GM12878 (cell line): ENCODE measurements around the gene CAPN3. TPM values are rescaled to one million over a fixed set of nuclear protein-coding genes. Genes with fewer than 3 reads are reported as not detected.

Experiments
- ATAC-seq: fragments of 200-7000 bp; cut with Tn5 transposase; 3 replicates; pipeline ENCODE4 v1.9.1; 2020; ENCODE audit warnings: mild to moderate bottlenecking, moderate library complexity
- BruUV-seq: library from RNA; stranded (reverse); fragments of 400-500 nt; replicated peaks from 2 replicates; lab custom pipeline; 2021; lab: Mats Ljungman, UMichigan
- CTCF ChIA-PET: fragments of 300-600 bp; sonication (Branson Sonifier 250); formaldehyde crosslinking; extraction: SDS; loops from one replicate; lab custom pipeline; 2021; ENCODE audit warnings: inconsistent platforms; lab: Yijun Ruan, JAX
- POLR2A ChIA-PET: fragments of 350-600 bp; formaldehyde crosslinking; extraction: SDS; loops from one replicate; lab custom pipeline; 2021; ENCODE audit warnings: inconsistent platforms; lab: Charles Lee
- RAD21 ChIA-PET: fragments of 300-600 bp; sonication (Branson Sonifier 250); formaldehyde crosslinking; loops from one replicate; lab custom pipeline; 2023; ENCODE audit warnings: antibody characterized with exemption; ENCODE audit not compliant: unreplicated experiment; lab: Charles Lee
- SMC1A ChIA-PET: fragments of 300-600 bp; sonication (Branson Sonifier 250); formaldehyde crosslinking; loops from one replicate; lab custom pipeline; 2023; ENCODE audit not compliant: unreplicated experiment, uncharacterized antibody; lab: Charles Lee
- DNase-seq: peaks from one replicate; pipeline ENCODE4 v3.0.0-alpha.2; 2011; ENCODE audit warnings: low read depth, low spot score
- FAIRE-seq: peaks from 3 replicates; lab custom pipeline; 2011; peaks lifted over from hg19 to GRCh38; lab: Jason Lieb, UNC
- H2AFZ ChIP-seq: 2 replicates; pipeline ENCODE4 v1.6.0; 2011; ENCODE audit warnings: low read depth, low read length, control low read depth; ENCODE audit not compliant: control insufficient read depth
- H3K27ac ChIP-seq: 2 replicates; pipeline ENCODE4 v1.5.1; 2011; ENCODE audit warnings: control low read depth; ENCODE audit not compliant: control insufficient read depth, insufficient read depth
- H3K27me3 ChIP-seq, 2 experiments: replicated peaks in 1 of 2; 2 replicates each; pipeline versions ENCODE4 v1.6.0 to v1.6.1; 2011; ENCODE audit warnings: low read length in 1 of 2; ENCODE audit not compliant: control insufficient read depth in 2 of 2, insufficient read depth in 2 of 2
- H3K36me3 ChIP-seq, 2 experiments: 2 replicates each; pipeline ENCODE4 v1.5.1; 2011; ENCODE audit warnings: low read length in 1 of 2; ENCODE audit not compliant: control insufficient read depth in 2 of 2, insufficient read depth in 2 of 2
- H3K4me1 ChIP-seq: 2 replicates; pipeline ENCODE4 v1.6.1; 2011; ENCODE audit warnings: mild to moderate bottlenecking, low read length, moderate library complexity, mixed read lengths; ENCODE audit not compliant: control insufficient read depth, insufficient read depth
- H3K4me2 ChIP-seq: 2 replicates; pipeline ENCODE4 v1.6.0; 2011; ENCODE audit warnings: control low read depth; ENCODE audit not compliant: control insufficient read depth, insufficient read depth
- H3K4me3 ChIP-seq: fragments of 200-600 bp; sonication (generic); 2 replicates; pipeline ENCODE4 v1.5.1; 2016
- H3K79me2 ChIP-seq: 2 replicates; pipeline ENCODE4 v1.6.0; 2011; ENCODE audit warnings: low read length; ENCODE audit not compliant: control insufficient read depth, insufficient read depth
- H3K9ac ChIP-seq: 2 replicates; pipeline ENCODE4 v1.8.0; 2011; ENCODE audit warnings: low read length, control low read depth, mixed read lengths; ENCODE audit not compliant: control insufficient read depth, insufficient read depth
- H3K9me3 ChIP-seq: replicated peaks from 3 replicates; pipeline ENCODE4 v1.5.1; 2011; ENCODE audit warnings: mild to moderate bottlenecking, low read length; ENCODE audit not compliant: control insufficient read depth, insufficient read depth
- H4K20me1 ChIP-seq: 2 replicates; pipeline ENCODE4 v1.6.0; 2011; ENCODE audit not compliant: control insufficient read depth, insufficient read depth
- CHD2 ChIP-seq: IDR thresholded peaks from 2 replicates; pipeline ENCODE4 v1.6.1; 2011; ENCODE audit warnings: low read depth, low read length, improper control_type of control experiment, borderline replicate concordance
- CREB1 ChIP-seq: IDR thresholded peaks from 2 replicates; pipeline ENCODE4 v1.6.1; 2012; ENCODE audit warnings: low read depth, mild to moderate bottlenecking, inconsistent platforms
- LARP7 ChIP-seq: fragments of 450-650 bp; IDR thresholded peaks from 2 replicates; pipeline ENCODE4 v1.6.1; 2017; ENCODE audit warnings: mild to moderate bottlenecking
- MEF2B ChIP-seq: fragments of 450-650 bp; IDR thresholded peaks from 2 replicates; pipeline ENCODE4 v1.6.1; 2018; ENCODE audit warnings: mild to moderate bottlenecking, moderate library complexity; ENCODE audit not compliant: partially characterized antibody, poor library complexity, severe bottlenecking
- PAX8 ChIP-seq: fragments of 450-650 bp; IDR thresholded peaks from 2 replicates; pipeline ENCODE4 v1.6.1; 2017; ENCODE audit warnings: mild to moderate bottlenecking, moderate library complexity
- SMAD5 ChIP-seq: IDR thresholded peaks from 2 replicates; pipeline ENCODE4 v1.6.1; 2016; ENCODE audit warnings: antibody characterized with exemption, low read depth
- SMARCA5 ChIP-seq: fragments of 450-650 bp; IDR thresholded peaks from 2 replicates; pipeline ENCODE4 v1.6.1; 2017; ENCODE audit warnings: mild to moderate bottlenecking
- SMC3 ChIP-seq: IDR thresholded peaks from 2 replicates; pipeline ENCODE4 v1.6.1; 2011; ENCODE audit warnings: low read length, improper control_type of control experiment, borderline replicate concordance
- TCF3 ChIP-seq: IDR thresholded peaks from 2 replicates; pipeline ENCODE4 v1.6.1; 2012; ENCODE audit warnings: low read depth, mild to moderate bottlenecking, low read length, borderline replicate concordance; ENCODE audit not compliant: insufficient read depth
- in situ Hi-C: fragments of 300-500 bp; cut with MboI; formaldehyde crosslinking; loops from 9 replicates; pipeline ENCODE4 v1.14.3; 2018; ENCODE audit warnings: mixed read lengths
- intact Hi-C: fragments of 100-400 bp; cut with micrococcal nuclease; formaldehyde crosslinking; loops from one replicate; pipeline ENCODE4 v1.14.2; 2022; ENCODE audit not compliant: unreplicated experiment
- polyA plus RNA-seq, 11 experiments: library from polyadenylated mRNA; depleted of rRNA in 4 of 11; unstranded in 6 of 11; stranded (reverse) in 5 of 11; fragments of >200 nt; fragmentation: Nextera tagmentation in 4 of 11; fragmentation: Illumina TruSeq in 1 of 11; extraction: Ambion mirVana in 4 of 11; extraction: Trizol in 1 of 11; gene quantifications; 1 replicate in 1 of 11; 2 replicates in 10 of 11; pipeline versions ENCODE4 v1.2.1 to v1.2.3, GENCODE V29; 2011 to 2016; ENCODE audit warnings: inconsistent platforms in 2 of 11, missing spikeins in 2 of 11, low read depth in 1 of 11
- total RNA-seq, 4 experiments: library from RNA; depleted of rRNA in 3 of 4; stranded (reverse); fragments of >200 nt in 3 of 4; fragmentation: Illumina TruSeq in 1 of 4; extraction: Trizol in 1 of 4; gene quantifications; 2 replicates each; pipeline versions ENCODE4 v1.2.1 to v1.2.3, GENCODE V29; 2013 to 2021
- TF ChIP-seq, protein P1 (sequence below): fragments of 450-650 bp; IDR thresholded peaks from 2 replicates; pipeline ENCODE4 v1.6.1; 2018; ENCODE audit warnings: mild to moderate bottlenecking, low read depth, moderate library complexity; ENCODE audit not compliant: partially characterized antibody
- TF ChIP-seq, protein P2 (sequence below): IDR thresholded peaks from 2 replicates; pipeline ENCODE4 v1.6.1; 2012; ENCODE audit warnings: low read depth, low read length, improper control_type of control experiment

The CAPN3 gene
- total and polyA plus RNA-seq, 10 of the 15 experiments (the other 5 are each of a cell fraction or from before 2014, with no cell fraction given) = 1.1 to 3.8 (median 2.4) TPM

DNA sequence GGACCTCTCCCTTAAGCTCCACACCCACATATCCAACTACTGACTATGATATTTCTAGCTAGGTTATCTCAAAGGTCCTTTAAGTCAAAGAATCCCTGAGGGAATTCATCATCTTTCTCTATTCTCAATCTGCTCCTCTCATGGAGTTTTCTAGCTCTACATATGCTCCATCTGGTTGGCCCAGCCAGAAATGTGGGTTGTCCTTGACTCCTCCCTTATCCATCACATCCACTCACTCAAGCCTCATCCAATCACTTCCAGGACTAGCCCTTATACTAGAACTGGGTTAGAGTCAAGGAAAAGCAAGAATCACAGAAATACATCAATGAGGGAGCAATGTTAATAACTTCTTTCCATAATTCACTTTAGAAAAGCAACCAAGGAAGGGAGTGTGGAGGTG lies 86.2 kb downstream of the CAPN3 start:
- Histone ChIP-seq H4K20me1 (no peaks in the 10 kb centered on the region), H3K9ac (no peak overlapping the region), H3K4me2 (no peak overlapping the region), H3K27ac (no peak overlapping the region), H3K36me3 (peaks cover 9 to 34% of the 10 kb centered on the region in 2 experiments), H3K4me1 (no peaks in the 10 kb centered on the region), H3K9me3 (no peaks in the 10 kb centered on the region), H3K79me2 (no peaks in the 10 kb centered on the region), H2AFZ (no peak overlapping the region), H3K27me3 (no peaks in the 10 kb centered on the region), H3K4me3 (no peak overlapping the region)
- FAIRE-seq (no peak), ATAC-seq (no peak), DNase-seq (no peak)
- RAD21 ChIA-PET = no interaction called here
- TF ChIP-seq TCF3 (no peak), SMARCA5 (no peak), MEF2B (no peak), CHD2 (no peak), PAX8 (no peak), LARP7 (no peak), SMAD5 (no peak), CREB1 (no peak), SMC3 (no peak)
- TF ChIP-seq, protein P1, sequence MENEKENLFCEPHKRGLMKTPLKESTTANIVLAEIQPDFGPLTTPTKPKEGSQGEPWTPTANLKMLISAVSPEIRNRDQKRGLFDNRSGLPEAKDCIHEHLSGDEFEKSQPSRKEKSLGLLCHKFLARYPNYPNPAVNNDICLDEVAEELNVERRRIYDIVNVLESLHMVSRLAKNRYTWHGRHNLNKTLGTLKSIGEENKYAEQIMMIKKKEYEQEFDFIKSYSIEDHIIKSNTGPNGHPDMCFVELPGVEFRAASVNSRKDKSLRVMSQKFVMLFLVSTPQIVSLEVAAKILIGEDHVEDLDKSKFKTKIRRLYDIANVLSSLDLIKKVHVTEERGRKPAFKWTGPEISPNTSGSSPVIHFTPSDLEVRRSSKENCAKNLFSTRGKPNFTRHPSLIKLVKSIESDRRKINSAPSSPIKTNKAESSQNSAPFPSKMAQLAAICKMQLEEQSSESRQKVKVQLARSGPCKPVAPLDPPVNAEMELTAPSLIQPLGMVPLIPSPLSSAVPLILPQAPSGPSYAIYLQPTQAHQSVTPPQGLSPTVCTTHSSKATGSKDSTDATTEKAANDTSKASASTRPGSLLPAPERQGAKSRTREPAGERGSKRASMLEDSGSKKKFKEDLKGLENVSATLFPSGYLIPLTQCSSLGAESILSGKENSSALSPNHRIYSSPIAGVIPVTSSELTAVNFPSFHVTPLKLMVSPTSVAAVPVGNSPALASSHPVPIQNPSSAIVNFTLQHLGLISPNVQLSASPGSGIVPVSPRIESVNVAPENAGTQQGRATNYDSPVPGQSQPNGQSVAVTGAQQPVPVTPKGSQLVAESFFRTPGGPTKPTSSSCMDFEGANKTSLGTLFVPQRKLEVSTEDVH = no peak
- TF ChIP-seq, protein P2, sequence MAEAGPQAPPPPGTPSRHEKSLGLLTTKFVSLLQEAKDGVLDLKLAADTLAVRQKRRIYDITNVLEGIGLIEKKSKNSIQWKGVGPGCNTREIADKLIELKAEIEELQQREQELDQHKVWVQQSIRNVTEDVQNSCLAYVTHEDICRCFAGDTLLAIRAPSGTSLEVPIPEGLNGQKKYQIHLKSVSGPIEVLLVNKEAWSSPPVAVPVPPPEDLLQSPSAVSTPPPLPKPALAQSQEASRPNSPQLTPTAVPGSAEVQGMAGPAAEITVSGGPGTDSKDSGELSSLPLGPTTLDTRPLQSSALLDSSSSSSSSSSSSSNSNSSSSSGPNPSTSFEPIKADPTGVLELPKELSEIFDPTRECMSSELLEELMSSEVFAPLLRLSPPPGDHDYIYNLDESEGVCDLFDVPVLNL = no peak
- CTCF ChIA-PET = interaction anchor here (0.8 to 1.4 kb wide), 3 partner anchors 9 to 30 kb away, joined by 3 read pairs; no protein-coding TSS in a partner anchor
- SMC1A ChIA-PET = interaction anchor here (0.7 kb wide), 1 partner anchor 16 kb away, joined by 3 read pairs; no protein-coding TSS in a partner anchor
- POLR2A ChIA-PET = interaction anchor here (0.6 kb wide), 1 partner anchor 20 kb away, joined by 3 read pairs; no protein-coding TSS in a partner anchor
- BruUV-seq = no TSS peak
- intact Hi-C loops = no loop called here
- in situ Hi-C loops = no loop called here
